AG09309 (cell line): ENCODE data around the gene FADS3.

Experiments
- DNase-seq: peaks from one replicate; pipeline ENCODE4 v3.0.0-alpha.2; 2010; ENCODE audit warnings: low read depth
- H3K4me3 ChIP-seq: 2 replicates; pipeline ENCODE4 v1.5.1; 2011; ENCODE audit warnings: mild to moderate bottlenecking, low read depth, low read length, moderate library complexity; ENCODE audit not compliant: control insufficient read depth
- CTCF ChIP-seq: IDR thresholded peaks from 2 replicates; pipeline ENCODE4 v1.5.1; 2011; ENCODE audit warnings: mild to moderate bottlenecking, low read depth, low read length, inconsistent platforms; ENCODE audit not compliant: insufficient read depth, control insufficient read depth; ENCODE audit errors: missing control alignments

The FADS3 gene

GRCh38 chr11:61861634-61862033, 29.7 kb downstream of the FADS3 start:
- TF ChIP-seq CTCF = no peak
- no peak for DNase-seq
- H3K4me3 ChIP-seq = no peak overlapping the region

GRCh38 chr11:61860054-61860903, 31.1 kb downstream of the FADS3 start:
- H3K4me3 ChIP-seq = no peak overlapping the region
- no peak for TF ChIP-seq CTCF
- DNase-seq = no peak

GRCh38 chr11:61855939-61856680, 35.2 kb downstream of the FADS3 start:
- no peak for DNase-seq
- no peak overlapping the region for H3K4me3 ChIP-seq
- no peak for TF ChIP-seq CTCF

- no peak for DNase-seq
- TF ChIP-seq CTCF = no peak
- no peak overlapping the region for H3K4me3 ChIP-seq
These were observed 36.2 kb downstream of the FADS3 start for GRCh38 chr11:61854966-61855714.

- no peak for TF ChIP-seq CTCF
- DNase-seq = no peak
- no peak overlapping the region for H3K4me3 ChIP-seq
These were observed 37.0 kb downstream of the FADS3 start for GRCh38 chr11:61854206-61854895.

GRCh38 chr11:61853698-61854169, 37.6 kb downstream of the FADS3 start:
- no peak for DNase-seq
- no peak for TF ChIP-seq CTCF
- H3K4me3 ChIP-seq = no peak overlapping the region
